MM.1S (cell line): Measurements from ENCODE around the gene SNRNP70.

Experiments used
- DNase-seq: peaks from one replicate; pipeline ENCODE4 v3.0.0-alpha.2; 2015
- H2AFZ ChIP-seq: fragments of 300-600 bp; sonication (generic); 2 replicates; pipeline ENCODE4 v1.6.0; 2016; ENCODE audit warnings: antibody characterized with exemption, low read length
- H3F3A ChIP-seq: fragments of 300-600 bp; sonication (generic); 2 replicates; pipeline ENCODE4 v1.6.1; 2016; ENCODE audit warnings: mild to moderate bottlenecking, antibody characterized with exemption, low read length, moderate library complexity, mixed read lengths; ENCODE audit not compliant: insufficient read depth
- H3K27ac ChIP-seq: fragments of 300-600 bp; sonication (generic); 2 replicates; pipeline ENCODE4 v1.5.1; 2016; ENCODE audit warnings: mild to moderate bottlenecking, low read length
- H3K27me3 ChIP-seq: fragments of 300-600 bp; sonication (generic); replicated peaks from 2 replicates; pipeline ENCODE4 v1.6.0; 2016; ENCODE audit warnings: low read length; ENCODE audit not compliant: insufficient read depth
- H3K36me3 ChIP-seq: fragments of 300-600 bp; sonication (generic); replicated peaks from 2 replicates; pipeline ENCODE4 v1.6.1; 2016; ENCODE audit warnings: mild to moderate bottlenecking, low read length, mixed read lengths; ENCODE audit not compliant: insufficient read depth
- H3K4me1 ChIP-seq: fragments of 300-600 bp; sonication (generic); 2 replicates; pipeline ENCODE4 v1.6.1; 2016; ENCODE audit warnings: low read length, mixed read lengths
- H3K4me2 ChIP-seq: fragments of 300-600 bp; sonication (generic); 2 replicates; pipeline ENCODE4 v1.6.0; 2016; ENCODE audit warnings: low read depth, low read length
- H3K4me3 ChIP-seq: fragments of 300-600 bp; sonication (generic); 2 replicates; pipeline ENCODE4 v1.5.1; 2016; ENCODE audit warnings: low read length, mixed read lengths
- H3K79me2 ChIP-seq: fragments of 300-600 bp; sonication (generic); 2 replicates; pipeline ENCODE4 v1.6.1; 2016; ENCODE audit warnings: mixed run types, low read length, mixed read lengths
- H3K9ac ChIP-seq: fragments of 300-600 bp; sonication (generic); 2 replicates; pipeline ENCODE4 v1.6.1; 2016; ENCODE audit warnings: low read length, mixed read lengths
- H3K9me2 ChIP-seq: fragments of 300-600 bp; sonication (generic); replicated peaks from 2 replicates; pipeline ENCODE4 v1.6.1; 2016; ENCODE audit warnings: mild to moderate bottlenecking, low read length, mixed read lengths; ENCODE audit not compliant: insufficient read depth
- H3K9me3 ChIP-seq: fragments of 300-600 bp; sonication (generic); replicated peaks from 2 replicates; pipeline ENCODE4 v1.6.1; 2016; ENCODE audit warnings: mild to moderate bottlenecking, low read length, mixed read lengths; ENCODE audit not compliant: insufficient read depth
- H4K20me1 ChIP-seq: fragments of 300-600 bp; sonication (generic); 2 replicates; pipeline ENCODE4 v1.6.1; 2016; ENCODE audit warnings: mild to moderate bottlenecking, low read length, moderate library complexity, mixed read lengths; ENCODE audit not compliant: insufficient read depth
- EZH2 ChIP-seq: fragments of 300-600 bp; sonication (generic); optimal IDR thresholded peaks from 2 replicates; pipeline ENCODE3; 2017; ENCODE audit warnings: low read depth, mild to moderate bottlenecking, antibody characterized with exemption, low read length, mixed read lengths
- EZH2phosphoT487 ChIP-seq: fragments of 300-600 bp; sonication (generic); IDR thresholded peaks from 2 replicates; pipeline ENCODE4 v1.6.1; 2018; ENCODE audit warnings: antibody characterized with exemption, low read length
- TF ChIP-seq, protein P1 (sequence below): fragments of 300-600 bp; sonication (generic); IDR thresholded peaks from 2 replicates; pipeline ENCODE4 v1.5.1; 2016; ENCODE audit warnings: antibody characterized with exemption, low read length, mixed read lengths

Gene SNRNP70

GRCh38 chr19:49094505-49095482, 9.5 kb downstream of the SNRNP70 start:
- Histone ChIP-seq H4K20me1 (peaks cover 22% of the 10 kb centered on the region), H3F3A (peaks cover 12% of the 10 kb centered on the region), H3K9ac (no peak overlapping the region), H3K36me3 (peaks cover 24% of the 10 kb centered on the region), H2AFZ (no peak overlapping the region), H3K27me3 (no peaks in the 10 kb centered on the region), H3K9me2 (no peaks in the 10 kb centered on the region), H3K4me2 (no peak overlapping the region), H3K79me2 (peaks cover 86% of the 10 kb centered on the region), H3K4me3 (no peak overlapping the region), H3K27ac (no peak overlapping the region), H3K9me3 (no peaks in the 10 kb centered on the region), H3K4me1 (no peaks in the 10 kb centered on the region)
- TF ChIP-seq EZH2 = no peak
- DNase-seq = no peak

DNA sequence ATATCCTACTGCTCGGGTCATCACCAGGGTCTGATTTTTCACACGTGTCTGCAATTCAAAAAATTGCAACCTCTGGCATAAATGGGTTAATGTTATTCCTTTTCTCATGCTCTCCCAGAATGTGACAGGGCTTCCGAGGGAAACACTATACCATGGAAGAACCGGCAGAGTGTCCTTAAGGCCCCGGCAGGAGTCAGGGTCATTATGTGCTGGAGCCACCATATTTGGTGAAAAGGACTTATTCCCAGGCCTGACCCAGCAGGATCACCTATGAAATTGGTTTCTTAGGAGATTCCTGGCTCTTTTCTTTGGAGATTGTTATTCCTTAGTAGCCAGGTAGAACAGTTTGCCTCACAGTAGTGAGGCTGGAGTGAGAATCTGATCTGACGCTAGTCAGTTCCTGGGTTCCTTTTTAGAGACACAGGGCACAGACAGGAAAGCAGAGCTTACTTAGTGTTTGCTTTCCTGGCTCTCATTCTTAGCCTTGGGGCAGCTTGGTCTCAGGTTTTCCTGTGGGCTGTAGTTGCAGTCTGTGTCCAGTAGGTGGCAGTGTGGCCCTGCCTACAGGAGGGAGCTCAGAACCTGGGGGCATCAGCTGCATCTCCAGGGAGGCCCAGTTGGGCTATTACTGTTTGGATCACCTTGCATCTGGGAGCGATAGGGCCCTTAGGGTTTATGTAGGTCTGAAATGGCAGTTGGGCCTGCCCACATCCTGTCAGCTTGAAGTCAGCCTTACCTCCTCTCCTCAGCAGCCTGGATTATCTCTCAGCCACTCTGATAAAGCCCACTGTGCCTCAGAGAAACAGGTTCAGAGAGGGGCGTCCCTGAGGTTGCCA, 12.4 kb downstream of the SNRNP70 start:
- Histone ChIP-seq H3K4me3 (no peak overlapping the region), H3F3A (peaks cover 12% of the 10 kb centered on the region), H3K4me2 (no peak overlapping the region), H3K27me3 (no peaks in the 10 kb centered on the region), H3K9me2 (no peaks in the 10 kb centered on the region), H4K20me1 (peaks cover 8% of the 10 kb centered on the region; the same call in 1 of the 2 replicates), H3K4me1 (no peaks in the 10 kb centered on the region), H3K79me2 (peaks cover 73% of the 10 kb centered on the region), H2AFZ (no peak overlapping the region), H3K36me3 (peaks cover 15% of the 10 kb centered on the region; the same call in 1 of the 2 replicates), H3K9ac (no peak overlapping the region), H3K9me3 (no peaks in the 10 kb centered on the region), H3K27ac (peak overlapping the region; percentile 4; the same call in 1 of the 2 replicates)
- TF ChIP-seq EZH2 = no peak
- TF ChIP-seq, protein P1, sequence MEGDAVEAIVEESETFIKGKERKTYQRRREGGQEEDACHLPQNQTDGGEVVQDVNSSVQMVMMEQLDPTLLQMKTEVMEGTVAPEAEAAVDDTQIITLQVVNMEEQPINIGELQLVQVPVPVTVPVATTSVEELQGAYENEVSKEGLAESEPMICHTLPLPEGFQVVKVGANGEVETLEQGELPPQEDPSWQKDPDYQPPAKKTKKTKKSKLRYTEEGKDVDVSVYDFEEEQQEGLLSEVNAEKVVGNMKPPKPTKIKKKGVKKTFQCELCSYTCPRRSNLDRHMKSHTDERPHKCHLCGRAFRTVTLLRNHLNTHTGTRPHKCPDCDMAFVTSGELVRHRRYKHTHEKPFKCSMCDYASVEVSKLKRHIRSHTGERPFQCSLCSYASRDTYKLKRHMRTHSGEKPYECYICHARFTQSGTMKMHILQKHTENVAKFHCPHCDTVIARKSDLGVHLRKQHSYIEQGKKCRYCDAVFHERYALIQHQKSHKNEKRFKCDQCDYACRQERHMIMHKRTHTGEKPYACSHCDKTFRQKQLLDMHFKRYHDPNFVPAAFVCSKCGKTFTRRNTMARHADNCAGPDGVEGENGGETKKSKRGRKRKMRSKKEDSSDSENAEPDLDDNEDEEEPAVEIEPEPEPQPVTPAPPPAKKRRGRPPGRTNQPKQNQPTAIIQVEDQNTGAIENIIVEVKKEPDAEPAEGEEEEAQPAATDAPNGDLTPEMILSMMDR = peak; percentile 99
- DNase-seq = peak; percentile 77

- Histone ChIP-seq H3K36me3 (peaks cover 17% of the 10 kb centered on the region; the same call in 1 of the 2 replicates), H3K27ac (no peak overlapping the region), H3K4me2 (no peak overlapping the region), H3K4me1 (no peaks in the 10 kb centered on the region), H2AFZ (no peak overlapping the region), H3F3A (peaks cover 12% of the 10 kb centered on the region), H3K9ac (no peak overlapping the region), H4K20me1 (peaks cover 8% of the 10 kb centered on the region; the same call in 1 of the 2 replicates), H3K9me3 (no peaks in the 10 kb centered on the region), H3K9me2 (no peaks in the 10 kb centered on the region), H3K27me3 (no peaks in the 10 kb centered on the region), H3K79me2 (peaks cover 68% of the 10 kb centered on the region), H3K4me3 (no peak overlapping the region)
- DNase-seq = no peak
- TF ChIP-seq EZH2 (no peak), EZH2phosphoT487 (no peak)
- TF ChIP-seq, protein P1 = no peak
Observed at GRCh38 chr19:49098795-49099194, 13.5 kb downstream of the SNRNP70 start.
